GM21360 (cell line): ENCODE results near the gene SLC7A7.
"Not testable (repeated sequence)": the region's sequence is repeated elsewhere in the genome, so short reads cannot be mapped to it uniquely, and the experiment has no call there.

Experiments
- ATAC-seq: cut with Tn5 transposase; IDR thresholded peaks from one replicate; pipeline ENCODE4 v1.9.1; 2021; ENCODE audit warnings: mild to moderate bottlenecking, moderate library complexity; ENCODE audit not compliant: unreplicated experiment

SLC7A7 gene

DNA sequence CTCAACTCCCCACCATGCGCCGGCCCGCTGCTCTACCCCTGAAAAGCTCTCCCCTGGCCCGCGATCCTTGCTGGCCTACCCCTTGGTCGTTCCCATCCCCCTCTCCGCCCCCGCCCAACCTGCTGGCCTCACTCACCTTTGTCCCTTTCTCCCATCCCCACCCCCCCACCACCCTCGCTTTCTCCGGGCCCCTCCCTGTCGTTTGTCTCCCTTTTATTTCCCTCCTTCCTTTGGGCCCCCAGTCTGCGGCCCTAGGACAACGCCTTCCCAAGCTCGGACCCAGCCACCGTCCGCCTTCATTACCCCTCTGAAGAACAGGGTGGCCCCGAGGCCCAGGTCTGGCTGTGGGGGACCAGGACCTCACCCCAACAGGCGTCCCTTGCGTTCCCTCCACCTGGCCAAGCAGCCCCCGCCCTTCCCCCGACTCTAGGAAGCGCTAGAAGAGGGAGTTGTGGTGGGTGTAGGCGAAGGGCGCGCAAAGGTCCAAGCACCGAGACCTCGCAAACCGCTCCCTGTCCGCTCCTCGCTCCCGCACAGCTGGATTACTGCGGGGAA, 6.9 kb upstream of the SLC7A7 start:
- no peak for ATAC-seq

DNA sequence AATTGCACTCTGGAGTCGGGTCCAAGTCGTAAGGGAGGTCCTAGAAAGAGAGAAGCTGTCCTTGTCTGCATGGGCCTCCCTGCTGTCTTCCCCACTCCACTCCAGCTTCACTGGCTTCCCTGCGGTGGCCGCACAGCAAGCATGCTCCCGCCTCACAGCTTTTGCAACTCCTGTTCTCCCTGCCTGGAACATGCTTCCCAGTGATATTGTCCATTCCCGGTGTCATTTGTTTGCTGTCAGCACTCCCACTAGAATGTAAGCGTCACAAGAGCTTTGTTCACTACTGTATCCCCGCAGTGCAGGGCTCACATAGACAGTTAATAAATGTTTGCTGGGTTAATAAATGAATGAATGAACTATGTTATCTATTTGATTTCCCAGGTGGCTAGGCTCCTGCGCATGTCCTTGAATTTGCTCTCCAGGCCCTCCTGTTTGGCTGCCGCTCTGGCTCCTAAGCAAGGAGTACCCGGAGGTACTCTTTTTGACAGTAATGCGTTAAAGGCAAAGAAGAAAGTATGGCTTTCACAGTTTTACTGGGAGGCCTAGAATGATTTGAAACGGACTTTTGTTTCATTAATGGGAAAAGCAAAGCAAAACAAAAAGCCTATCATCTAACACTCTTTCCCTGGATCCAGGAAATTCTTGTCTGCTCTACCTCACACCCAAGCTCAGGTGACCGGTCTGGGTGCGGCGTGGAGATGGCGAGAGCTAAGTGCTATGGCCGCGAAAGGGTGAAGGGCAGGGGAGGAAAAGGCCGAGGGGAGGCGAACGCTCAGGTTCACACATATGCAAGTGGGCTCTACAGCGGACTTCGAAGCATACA, 6.2 kb upstream of the SLC7A7 start:
- no peak for ATAC-seq

DNA sequence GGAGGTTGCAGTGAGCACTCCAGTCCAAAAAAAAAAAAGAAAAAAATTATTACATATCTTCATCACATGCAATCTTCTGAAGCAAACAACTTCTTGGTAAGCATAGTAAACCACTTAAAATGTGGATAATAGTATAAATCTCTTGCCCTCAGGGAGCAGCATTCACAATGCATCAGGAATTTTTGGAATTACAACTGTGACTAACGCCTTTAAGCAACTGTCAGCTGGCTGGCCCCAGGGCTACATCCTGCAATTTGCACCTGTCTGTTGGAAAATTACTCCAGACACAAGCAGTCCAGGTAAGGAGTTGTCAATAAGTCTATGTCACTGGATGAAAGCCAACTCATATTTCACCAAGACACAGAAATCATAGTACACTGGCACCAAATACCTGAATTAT, 5.5 kb upstream of the SLC7A7 start:
- no peak for ATAC-seq

DNA sequence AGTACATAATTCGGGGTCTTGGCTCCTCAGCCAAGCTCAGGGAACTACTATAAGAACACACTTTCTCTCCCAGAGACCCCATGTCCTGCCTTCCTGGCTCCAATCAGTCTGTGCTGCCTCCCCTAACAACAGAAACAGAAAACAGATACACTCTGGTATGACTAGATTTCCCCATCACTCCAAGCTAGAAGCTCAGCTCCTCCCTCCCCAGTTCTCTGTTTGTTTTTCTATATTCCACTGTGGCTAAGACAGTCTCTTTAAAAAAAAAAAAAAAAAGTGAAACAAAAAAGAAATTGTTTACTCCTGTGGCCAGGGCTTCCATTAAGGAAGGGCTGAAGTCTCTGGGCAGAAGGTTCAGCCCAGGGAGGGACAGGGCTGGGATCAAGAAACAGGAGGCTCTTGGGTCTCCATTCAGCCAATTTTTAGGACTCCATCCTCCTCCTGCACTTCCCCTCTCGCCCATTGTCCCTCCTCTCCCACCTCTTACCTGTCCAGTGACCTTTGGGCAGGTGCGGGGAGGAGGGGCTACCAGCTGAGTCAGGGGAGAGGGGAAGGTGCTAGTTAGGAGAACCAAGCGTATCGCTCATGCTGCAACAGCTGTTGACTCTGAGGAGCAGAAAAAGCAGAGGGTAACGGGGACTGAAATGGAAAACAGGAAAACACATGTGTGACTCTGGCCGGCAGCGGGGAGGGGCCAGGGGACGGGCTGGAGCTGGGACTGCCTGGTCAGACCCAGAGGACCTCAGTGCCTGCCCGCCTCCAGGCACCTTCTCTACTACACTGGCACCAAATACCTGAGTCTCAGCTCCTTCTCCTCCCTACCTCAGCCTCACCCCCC, 4.1 kb upstream of the SLC7A7 start:
- ATAC-seq, result no peak

DNA sequence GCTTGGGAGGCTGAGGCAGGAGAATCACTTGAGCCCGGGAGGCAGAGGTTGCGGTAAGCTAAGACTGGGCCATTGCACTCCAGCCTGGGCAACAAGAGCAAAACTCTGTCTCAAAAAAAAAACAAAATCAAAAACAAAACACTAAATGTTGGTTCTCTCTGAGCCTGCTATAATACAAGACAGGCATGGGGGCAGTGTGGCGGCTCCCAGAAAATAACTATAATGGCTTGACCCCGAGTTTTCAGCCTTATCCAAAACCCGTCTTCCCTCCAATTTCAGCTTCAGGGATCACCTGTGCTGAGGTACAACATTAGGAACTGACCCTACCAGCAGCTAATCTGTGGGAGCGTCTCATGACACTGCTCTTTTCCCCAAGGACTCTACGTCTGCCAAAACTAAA, 862 bp downstream of the SLC7A7 start:
- ATAC-seq, result no peak

DNA sequence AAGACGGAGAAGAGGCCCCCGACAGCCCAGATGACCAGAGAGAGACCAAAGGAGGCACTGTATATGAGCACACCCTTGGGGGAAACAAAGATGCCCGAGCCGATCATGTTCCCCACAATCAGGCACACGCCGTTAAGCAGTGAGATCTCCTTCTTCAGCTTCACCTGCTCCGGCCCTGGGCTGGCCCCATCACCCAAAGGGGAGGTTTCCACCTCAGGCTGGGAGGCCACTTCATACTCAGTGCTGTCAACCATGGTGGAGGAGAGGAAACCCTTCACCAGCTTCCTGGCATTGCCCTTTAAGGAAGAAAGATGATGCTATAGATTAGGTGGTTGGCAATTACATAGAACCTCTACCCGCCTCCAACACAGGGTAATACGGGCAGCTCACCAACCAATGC, 2.1 kb downstream of the SLC7A7 start:
- no peak for ATAC-seq

DNA sequence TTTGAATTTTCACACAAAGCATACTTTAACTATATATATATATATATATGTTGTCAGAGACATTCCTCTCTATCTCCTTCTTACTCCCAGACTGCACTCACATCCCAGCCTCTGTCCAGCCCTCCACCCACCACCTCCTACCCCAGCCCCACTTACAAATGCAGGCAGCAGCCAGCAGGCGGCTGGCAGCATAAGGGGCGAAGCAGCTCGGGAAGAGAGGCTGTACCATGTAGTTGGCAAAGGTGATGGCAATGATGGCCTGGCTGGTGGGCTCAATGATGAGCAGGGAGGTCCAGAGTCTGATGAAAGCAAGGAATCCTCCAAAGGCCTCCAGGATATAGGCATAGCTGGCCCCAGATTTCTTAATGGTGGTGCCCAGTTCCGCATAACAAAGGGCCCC, 2.5 kb downstream of the SLC7A7 start:
- ATAC-seq, result no peak

DNA sequence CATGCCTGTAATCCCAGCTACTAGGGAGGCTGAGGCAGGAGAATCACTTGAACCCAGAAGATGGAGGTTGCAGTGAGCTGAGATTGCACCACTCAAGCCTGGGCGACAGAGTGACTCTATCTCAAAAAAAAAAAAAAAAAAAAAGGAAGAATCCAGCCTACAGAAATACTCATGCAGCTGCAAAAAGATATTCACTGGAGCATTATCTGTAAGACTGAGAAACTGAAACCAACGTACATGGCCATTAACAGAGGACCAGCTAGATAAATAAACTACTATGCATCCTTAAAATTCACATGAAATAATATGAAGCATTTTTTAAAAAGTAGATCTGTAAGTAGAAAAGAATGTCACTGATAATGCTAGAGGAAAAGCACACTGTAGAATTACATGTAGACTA, 3.5 kb downstream of the SLC7A7 start:
- no peak for ATAC-seq

DNA sequence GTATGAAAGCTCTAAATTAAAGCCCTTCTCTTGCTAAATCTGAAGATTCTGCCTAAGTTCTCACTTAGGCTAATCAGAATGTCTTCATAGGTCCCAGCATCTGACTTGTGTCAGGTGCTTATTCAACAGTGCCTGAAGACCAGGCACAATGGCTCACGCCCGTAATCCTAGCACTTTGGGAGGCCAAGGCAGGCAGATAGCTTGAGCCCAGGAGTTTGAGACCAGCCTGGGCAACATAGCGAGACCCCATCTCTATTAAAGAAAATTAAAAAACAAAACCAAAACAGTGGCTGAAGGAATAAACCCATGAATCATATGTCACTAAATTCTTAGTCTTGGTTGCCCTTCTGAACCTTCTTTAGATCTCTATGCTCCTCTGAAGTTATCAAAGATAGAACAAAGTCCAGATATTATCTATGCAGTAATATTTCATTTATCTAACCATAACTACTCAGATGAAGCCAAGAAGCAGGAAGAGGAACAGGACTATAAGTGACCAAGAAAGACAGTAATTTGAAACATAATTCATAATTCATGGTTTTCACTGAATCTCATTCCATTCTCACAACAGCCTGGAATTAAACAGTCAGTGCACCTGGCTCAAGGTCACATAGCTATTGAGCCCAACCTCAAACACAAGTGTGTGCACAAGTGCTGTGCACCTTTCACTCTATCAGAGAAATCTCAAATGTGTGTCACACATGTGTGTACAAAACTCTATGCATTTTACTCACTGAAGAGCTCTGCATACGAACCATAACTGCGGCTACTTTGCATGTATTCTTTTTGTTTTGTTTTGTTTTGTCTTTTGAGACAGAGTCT, 6.6 kb downstream of the SLC7A7 start:
- ATAC-seq, result no peak

DNA sequence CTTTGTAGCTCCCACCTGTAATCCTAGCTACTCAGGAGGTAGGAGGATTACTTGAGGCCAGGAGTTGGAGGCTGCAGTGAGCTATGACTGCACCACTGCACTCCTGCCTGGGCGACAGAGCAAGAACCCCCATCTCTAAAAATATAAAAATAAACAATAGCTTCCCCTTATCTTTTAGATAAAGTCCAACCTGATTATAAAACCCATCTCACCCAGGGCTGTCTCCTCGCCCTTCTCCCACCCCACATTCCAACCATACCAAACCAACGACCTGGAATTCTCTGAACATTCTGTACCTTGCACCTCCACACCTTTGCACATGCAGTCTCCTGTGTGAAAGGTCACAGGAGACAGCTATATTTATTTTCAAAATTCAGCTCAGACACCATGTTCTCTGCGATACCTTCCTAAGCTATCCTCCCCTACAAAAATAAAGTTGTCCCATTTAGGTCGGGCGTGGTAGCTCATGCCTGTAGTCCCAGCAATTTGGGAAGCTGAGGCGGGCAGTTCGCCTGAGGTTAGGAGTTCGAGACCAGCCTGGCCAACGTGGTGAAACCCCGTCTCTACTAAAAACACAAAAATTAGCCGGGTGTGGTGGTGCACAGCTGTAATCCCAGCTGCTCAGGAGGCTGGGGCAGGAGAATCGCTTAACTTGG, 7.7 kb downstream of the SLC7A7 start:
- no peak for ATAC-seq

DNA sequence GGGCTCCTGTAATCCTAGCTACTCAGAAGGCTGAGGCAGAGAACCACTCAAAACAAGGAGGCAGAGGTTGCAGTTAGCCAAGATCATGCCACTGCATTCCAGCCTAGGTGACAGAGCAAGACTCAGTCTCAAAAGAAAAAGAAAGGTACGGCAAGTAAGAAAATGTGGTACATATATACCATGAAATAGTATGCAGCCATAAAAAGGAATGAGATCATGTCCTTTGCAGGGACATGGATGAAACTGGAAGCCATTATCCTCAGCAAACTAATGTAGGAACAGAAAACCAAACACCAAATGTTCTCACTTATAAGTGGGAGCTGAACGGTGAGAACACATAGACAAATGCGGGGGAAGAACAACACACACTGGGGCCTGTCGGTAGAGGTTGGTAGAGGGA, 10.0 kb downstream of the SLC7A7 start:
- ATAC-seq, result not testable (repeated sequence)

DNA sequence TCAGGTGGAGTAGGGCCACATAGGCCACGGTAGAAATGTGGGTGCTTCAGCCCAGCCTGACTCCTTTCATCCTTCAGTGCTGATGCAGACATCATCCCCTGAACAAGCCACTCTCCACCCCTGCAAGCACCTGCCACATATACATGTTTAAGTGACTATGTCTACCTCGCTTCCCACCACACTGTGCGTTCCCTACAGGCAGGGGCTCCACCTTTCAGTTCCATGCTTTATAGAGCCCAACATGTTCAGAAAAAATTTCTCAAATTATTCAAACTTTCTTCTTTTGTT, 11.6 kb downstream of the SLC7A7 start:
- ATAC-seq, result peak; percentile 49

DNA sequence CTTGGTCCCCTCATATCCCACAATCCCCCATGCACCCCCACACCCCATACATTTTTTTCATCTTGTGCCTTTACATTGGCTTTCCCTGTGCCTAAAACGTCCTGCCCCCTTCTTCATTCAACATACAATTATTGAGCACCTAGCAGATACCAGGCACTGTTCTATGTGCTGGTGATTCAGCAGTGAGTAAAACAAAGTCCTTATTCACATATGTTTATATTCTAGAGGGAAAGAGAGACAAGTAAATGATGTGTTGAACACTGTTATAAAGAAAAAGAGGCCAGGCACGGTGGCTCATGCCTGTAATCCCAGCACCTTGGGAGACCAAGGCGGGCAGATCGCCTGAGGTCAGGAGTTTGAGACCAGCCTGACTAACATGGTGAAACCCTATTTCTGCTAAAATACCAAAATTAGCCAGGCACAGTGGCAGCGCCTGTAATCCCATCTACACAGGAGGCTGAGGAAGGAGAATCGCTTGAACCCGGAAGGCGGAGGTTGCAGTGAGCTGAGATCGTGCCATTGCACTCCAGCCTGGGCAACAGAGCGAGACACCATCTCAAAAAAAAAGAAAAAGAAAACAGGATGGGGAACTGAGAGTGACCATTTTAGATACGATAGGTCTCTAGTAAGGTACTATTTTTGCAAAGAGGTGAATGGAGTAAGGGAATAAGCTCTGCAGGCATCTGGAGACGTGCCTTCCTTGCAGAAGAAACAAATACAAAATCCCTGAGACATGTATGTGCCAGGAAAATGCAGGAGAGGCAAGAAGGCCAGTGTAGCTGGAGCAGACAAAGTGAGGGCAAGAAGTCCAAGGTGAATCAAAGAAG, 12.2 kb downstream of the SLC7A7 start:
- ATAC-seq, result peak; percentile 45

DNA sequence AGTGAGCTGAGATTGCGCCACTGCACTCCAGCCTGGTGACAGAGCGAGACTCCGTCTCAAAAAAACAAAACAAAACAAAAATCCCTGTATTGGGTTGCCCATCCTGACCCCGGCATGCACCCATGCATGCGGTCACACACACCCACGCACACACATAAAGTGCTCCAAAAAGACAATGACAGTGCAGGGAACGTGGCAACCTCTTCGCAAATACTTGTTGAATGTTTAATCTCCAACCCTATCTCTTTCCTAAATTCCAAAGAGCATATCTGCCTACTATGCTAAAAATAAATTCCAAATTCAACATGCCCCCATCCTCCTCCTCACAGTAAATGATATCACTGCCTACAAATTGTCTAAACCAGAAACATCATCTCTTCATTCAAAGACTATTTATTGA, 13.5 kb downstream of the SLC7A7 start:
- ATAC-seq, result no peak

DNA sequence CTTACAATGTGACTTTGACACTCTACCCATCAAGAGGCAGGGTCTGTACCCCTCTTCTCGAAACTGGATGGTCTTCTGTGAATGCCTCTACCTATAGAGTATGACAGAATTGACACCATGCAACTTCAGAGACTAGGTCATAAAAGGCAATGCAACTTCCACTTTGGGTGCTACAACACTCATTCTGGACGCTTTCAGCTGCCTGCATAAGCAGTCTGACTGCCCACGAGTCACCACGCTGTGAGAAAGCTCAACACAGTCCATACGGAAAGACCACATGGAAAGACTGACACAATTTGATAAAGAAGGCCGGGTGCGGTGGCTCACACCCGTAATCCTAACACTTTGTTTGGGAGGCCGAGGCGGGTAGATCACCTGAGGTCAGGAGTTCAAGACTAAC, 14.9 kb downstream of the SLC7A7 start:
- no peak for ATAC-seq

DNA sequence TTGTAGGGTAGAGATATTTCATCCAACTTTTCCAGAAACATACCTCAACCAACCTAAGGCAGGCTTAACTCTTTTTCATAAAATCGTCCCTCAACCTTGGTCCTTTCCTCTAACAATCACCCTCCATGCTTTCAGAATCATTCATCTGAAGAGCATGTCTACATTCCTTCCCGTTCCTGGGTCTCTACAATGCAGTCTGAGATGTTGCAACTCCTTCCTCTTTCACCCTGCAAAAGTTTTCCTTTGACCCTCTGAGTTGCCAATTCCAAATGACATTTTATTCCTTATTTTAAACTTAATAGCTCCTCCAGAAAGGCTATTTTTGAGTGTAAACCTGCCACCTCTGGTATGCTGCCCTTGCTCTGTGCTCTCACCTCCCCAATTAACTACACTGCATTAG, 16.7 kb downstream of the SLC7A7 start:
- ATAC-seq, result no peak

DNA sequence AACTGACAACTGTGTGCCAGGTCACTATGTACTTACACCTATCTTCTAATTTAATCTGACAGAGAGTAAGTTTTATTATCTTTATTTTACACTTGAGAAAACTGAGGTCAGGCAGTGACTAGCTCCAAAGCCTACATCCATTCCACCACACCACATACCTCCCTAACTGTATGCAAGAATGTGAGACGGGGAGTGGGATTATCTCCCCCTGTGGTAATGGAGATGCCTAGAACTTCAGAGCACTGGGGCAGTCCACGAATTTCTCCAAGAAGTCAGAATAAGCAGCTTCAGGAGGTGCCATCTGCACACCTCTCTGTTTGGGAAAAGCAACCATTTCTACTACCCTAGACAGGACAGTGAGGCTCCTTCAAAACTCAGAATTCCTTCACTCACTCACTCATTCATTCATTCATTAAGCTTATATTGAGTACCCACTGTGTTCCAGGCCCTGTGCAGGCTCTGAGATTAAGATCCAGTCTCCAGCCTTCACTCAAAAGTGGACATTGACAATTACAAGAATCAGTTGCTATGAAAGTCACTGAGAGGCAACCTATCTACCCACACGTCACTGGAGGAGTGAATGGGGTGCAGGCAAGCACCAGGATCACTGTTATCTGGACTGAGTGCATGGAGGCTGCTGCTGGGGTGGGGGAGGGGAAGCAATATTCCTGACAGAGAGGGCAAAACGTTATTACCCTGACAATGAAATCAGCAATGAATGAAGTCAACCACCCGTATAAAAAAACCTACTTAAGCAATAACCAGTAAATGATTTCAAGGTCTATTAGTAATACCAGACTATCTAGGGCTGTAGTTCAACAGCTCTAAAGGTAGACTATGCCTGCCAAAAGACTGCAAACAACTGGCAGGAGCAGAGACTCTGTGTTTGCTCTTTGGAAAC, 18.0 kb downstream of the SLC7A7 start:
- ATAC-seq, result no peak

DNA sequence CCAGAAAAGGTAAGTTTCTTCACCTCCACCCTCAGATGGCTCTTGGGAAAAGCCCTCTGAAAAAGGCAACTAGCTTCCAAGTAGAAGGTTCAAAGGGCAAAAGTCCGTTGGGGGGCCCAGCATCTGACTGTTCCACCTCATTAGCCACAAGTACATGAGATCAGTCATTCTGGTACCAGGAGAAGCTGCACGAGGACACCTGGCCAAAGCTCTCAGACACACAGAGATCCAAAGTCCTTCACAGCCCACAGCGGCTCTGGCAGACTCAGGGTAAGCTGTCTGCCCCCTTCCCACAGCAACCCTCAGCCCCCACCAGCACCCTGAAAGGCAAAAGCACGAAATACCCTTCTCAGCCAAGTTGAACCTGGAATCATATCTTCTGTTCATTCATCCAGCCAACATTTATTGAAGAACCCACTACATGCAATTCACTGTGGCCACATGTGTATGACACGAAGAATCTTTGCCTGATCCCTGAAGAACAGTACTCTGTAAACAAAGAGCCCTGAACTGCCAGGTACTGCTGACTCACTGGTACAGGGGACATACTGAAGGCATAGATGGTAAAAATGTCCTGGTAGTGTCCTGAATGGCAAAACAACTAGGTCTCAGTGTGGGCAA, 19.0 kb downstream of the SLC7A7 start:
- no peak for ATAC-seq
